ENCODE measurements around the gene RECQL5.
"Not testable (repeated sequence)": the region's sequence is repeated elsewhere in the genome, so short reads cannot be mapped to it uniquely, and the experiment has no call there.

The RECQL5 gene

DNA sequence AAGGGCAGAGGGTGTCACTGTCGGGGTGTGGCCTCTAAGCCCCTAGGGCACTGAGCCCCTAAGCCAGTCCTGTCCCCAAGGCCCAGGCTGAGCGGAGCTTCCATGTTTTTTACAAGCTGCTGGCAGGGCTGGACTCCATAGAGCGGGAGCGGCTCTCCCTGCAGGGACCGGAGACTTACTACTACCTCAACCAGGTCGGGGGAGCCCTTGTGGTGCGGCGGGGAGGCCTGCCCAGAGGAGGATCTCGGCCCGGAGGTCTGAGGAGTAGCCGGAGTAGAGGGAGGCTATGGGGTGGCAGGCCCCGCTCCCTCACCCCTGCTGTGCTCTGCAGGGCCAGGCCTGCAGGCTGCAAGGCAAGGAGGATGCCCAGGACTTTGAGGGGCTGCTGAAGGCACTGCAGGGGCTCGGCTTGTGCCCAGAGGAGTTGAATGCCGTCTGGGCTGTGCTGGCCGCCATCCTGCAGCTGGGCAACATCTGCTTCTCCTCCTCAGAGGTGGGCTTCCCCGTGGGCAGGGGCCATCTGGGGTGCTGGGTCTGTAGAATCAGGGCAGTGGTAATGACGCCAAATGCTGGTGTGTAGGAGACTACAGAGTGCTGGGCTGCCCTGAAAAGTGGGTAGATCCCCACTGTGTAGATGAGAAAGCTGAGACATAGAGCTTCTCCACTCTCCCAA is 74.5 kb downstream of the RECQL5 start:
- no peak for DNase-seq (ENCODE audit: low read depth in 2 of 2)

DNA sequence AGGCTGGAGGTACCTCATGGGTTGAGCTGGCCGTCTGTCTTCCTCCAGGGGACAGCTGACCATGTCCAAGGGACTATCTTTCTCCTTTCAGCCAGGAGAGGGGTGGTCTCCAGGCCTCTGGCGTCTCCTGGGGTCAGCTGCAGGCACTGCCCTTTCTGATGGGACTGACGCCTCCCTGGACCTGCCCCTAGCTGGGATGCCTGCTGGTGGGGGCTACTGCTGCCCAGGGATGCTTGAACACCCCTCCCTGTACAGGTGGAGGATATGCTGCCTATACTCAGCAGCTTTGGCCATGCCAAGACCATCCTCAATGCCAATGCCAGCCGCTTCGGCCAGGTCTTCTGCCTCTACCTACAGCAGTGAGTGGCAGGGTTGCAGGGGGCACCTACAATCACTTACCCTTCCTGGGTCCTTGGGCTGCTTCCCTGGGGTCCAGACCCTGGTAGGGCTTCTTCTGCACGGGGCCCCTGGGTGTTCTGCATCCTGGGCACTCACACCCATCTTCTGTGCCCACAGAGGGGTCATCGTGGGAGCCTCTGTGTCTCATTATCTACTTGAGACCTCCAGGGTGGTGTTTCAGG is 75.1 kb downstream of the RECQL5 start:
- DNase-seq (ENCODE audit: low read depth in 2 of 2), result no peak

DNA sequence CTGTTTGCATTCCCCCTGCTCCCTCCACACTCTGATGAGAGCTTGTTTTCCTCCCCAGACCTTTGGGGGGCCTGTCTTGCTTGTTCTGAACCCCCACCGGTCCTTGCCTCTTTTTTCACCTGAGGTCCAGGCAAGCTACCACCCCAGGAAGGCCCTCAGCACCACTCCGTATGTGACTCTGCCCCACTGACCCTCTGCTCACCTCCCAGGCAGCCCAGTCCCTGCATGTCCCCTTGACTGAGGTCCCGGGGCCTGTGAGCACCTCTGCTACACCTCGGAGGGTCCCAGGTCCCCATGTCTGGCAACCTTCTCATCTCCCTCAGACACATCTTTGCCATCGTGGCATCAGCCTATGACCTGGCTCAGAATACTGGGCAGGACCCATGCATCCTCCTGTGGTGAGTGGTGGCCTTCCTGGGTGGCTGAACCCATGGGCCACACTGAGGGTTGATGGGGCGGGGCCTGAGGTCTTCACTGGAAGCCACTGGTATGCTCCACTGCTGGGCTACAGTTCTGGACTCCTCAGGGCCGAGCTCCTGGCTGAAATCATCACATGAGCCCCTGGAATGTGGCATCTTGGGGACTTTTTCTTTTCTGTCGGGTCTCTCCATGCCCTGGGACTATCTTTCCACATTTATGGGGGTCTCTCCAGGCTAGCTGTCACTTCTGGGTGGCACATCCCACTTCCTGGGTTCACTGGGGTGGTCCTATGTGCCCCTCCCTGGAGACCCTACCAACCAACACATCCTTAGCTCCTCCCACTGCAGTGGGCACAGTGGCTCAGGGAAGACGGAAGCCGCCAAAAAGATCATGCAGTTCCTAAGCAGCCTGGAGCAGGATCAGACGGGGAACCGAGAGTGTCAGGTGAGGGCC is 75.9 kb downstream of the RECQL5 start:
- DNase-seq (ENCODE audit: low read depth in 2 of 2), result no peak

DNA sequence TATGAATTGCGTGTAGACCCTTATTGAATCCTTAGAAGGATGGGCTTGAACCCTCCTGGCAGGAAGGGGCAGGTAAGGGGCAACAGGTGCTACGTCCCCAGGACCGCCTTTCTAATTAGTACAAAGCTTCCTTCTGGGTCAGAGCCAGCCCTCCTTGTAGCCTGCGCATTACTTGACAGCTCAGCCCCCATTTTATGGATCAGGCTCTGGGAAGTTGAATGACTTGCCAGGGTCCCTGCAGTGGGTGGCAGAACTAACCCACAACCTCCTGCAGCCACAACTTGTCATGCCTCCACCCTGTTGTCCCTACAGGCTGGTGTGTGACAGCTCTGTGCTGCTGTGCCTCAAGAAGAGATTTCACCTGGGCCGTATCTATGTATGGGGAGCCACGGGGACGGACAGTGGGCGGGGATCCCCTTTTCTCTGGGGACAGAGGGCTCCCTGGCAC is 76.6 kb downstream of the RECQL5 start:
- DNase-seq (ENCODE audit: low read depth in 2 of 2), result no peak

DNA sequence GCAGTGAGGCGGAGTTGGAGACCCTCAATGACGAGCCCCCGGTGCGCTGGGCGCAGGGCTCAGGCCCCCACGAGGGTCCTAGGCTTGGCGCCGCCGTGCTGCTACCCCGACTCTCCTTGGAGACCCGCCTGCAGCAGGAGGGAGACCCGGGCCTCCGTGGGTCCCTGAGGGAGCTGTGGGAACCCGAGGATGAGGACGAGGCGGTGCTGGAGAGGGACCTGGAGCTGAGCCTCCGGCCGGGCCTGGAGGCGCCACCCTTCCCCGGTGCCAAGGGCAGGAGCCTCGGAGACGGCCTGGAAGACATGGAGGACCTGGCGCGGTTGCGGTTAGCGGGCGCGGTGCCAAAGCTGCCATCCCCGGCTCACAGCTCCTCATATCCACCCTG is 77.0 kb downstream of the RECQL5 start:
- DNase-seq (ENCODE audit: low read depth in 2 of 2), result no peak

DNA sequence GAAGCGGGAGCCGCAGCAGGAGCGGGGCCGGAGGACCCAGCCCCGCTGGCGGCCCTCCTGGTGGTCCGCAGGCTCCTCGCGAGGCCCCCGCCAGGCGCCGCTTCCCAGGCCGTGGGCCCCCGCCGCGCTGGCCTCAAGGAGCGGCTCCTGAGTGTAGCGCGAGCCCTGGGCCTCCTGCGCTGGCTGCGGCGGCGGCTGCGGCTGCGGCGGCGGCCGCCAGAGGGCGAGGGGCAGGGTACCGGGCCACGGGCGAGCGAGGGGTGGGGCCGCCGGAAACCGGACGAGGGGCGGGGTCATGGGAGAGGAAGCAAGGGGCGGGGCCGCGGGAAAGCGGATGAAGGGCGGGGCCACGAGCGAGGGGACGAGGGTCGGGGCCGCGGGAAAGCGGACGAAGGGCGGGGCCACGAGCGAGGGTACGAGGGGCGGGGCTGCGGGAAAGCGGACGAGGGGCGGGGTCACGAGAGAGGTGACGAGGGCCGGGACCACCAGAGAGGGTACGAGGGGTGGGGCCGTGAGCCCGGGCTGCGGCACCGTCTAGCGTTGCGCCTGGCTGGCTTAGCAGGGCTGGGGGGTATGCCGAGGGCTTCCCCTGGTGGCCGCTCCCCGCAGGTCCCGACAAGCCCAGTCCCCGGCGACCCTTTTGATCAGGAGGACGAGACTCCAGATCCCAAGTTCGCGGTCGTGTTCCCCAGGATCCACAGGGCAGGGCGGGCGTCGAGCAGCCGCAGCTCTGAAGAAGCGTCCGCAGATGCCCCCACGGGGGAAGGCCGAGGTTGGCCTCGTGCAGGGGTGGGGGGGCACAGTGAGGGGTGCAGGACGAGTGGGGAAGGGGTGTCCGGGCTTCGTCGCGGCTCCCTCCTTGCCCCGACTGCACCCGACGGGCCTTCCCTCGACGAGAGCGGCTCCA is 77.7 kb downstream of the RECQL5 start:
- DNase-seq (ENCODE audit: low read depth in 2 of 2), result peak; percentile 98 to 100

DNA sequence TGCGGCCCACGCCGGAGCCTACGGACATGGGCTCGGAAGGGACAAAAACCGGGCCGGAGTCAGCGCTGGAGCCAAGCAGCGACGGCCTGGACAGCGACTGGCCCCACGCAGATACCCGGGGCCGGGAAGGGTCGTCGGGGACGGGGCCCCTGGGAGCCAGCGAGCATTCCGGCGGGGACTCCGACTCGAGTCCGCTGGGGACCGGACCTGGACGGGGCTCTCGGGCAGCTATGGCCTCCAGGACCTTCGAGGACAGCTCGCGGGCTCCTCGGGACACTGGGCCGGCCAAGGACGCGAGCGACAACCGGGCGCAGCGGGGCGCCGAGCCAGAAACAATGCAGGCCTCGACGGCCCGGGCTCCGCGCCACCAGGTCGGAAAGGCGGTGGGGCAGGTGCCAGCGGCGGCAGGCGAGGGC is 78.3 kb downstream of the RECQL5 start:
- DNase-seq (ENCODE audit: low read depth in 2 of 2), result no peak

DNA sequence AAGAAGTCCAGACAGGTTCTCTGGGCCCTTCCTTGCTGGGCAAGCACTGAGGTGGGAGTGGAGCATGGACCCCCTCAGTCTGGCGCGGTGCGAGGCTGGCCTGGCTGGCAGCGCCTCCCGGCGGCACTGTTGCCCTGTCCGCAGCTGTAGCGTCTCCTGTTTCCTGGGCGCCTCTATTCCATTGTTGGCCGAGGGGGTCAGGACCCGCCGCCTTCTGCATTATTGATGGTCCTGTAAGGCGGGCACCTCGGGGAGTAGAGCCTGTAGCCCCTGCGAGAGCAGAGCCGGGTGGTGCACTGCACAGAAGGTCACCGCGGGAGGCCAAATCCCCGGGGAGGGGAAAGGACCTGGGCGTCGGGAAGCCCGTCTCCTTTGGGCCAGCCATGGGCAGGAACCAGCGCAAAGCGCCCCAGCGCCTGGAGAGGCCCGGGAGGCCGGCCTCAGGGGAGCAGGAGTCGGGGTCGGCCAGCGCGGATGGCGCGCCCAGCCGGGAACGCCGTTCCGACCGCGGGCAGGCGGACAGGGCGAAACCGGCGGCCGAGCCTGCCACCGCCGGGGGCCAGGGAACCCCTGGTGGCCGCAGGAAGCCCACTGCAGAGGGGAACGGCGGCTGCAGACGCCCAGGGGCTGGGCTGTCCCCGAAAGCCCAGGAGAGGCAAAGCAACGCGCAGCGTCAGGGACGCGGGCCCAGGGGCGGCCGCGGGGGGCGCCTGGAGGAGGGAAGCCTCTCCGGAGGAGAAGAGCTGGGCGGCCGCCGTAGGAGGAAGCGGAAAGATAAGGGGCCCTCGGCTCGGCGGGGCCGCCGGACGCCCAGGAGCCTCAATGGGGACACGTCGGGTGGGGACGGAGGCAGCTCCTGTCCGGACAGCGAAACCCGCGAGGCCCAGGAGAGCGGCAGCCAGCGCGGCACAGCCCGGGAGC is 79.0 kb downstream of the RECQL5 start, which contains the start of gene MYO15B:
MYO15B (plus strand) TSS at position 126 of the 921 bp plus-strand sequence; CDS start at position 384, 258 bp downstream.
- DNase-seq (ENCODE audit: low read depth in 2 of 2), result peak; percentile 21 to 46

DNA sequence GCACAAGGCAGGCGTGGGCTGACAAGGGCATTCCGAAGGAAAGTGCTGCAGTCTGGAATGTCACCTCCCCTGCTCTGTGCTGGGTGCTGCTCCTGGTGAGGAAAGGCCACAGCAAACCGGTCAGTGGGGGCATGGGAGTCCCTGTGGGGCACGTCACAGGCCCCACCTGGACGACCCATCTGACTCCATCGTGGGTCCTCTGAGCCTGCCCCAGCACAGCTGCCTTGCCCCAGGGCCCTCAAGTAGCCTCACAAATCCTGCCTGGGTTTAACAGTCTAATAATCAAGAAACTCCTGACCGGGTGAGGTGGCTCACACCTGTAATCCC is 82.1 kb downstream of the RECQL5 start:
- DNase-seq (ENCODE audit: low read depth in 2 of 2), result no peak

DNA sequence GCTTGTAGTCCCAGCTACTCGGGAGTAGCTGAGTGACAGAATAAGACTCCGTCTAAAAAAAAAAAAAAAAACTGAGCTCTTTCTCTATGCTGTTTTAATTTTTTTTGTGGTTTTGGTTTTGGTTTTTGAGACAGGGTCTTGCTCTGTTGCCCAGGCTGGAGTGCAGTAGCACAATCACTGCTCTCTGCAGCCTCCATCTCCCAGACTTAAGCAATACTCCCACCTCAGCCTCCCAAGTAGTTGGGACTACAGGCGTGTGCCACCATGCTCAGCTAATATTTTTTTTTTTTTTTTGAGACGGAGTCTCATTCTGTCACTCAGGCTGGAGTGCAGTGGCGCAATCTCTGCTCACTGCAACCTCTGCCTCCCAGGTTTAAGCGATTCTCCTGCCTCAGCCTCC is 83.8 kb downstream of the RECQL5 start:
- not testable (repeated sequence) for DNase-seq (ENCODE audit: low read depth in 2 of 2)

DNA sequence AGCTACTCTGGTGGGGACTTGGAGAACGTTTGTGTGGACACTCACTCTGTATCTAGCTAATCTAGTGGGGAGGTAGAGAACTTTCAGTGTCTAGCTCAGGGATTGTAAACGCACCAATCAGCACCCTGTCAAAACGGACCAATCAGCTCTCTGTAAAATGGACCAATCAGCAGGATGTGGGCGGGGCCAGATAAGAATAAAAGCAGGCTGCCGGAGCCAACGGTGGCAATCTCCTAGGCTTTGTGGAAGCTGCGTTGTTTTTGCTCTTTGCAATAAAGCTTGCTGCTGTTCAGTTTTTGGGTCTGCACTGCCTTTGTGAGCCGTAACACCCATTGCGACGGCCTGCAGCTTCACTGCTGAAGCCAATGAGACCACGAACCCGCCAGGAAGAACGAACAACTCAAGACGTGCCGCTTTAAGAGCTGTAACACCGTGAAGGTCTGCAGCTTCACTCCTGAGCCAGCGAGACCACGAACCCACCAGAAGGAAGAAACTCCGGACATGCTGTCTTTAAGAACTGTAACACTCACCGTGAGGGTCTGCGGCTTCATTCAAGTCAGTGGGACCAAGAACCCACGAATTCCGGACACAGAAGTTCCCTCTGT is 85.7 kb downstream of the RECQL5 start:
- DNase-seq (ENCODE audit: low read depth in 2 of 2), result peak; percentile 27 to 41
